SJCRH30 (cell line): ENCODE data around the gene RPTOR. TPM values are rescaled to one million over a fixed set of nuclear protein-coding genes. Genes with fewer than 3 reads are reported as not detected.

Experiments used
- DNase-seq, 2 experiments: peaks; one replicate each; pipeline ENCODE4 v3.0.0-alpha.2; 2015 to 2020
- H3K27ac ChIP-seq: fragments of 250-450 bp; sonication (Bioruptor Pico); 2 replicates; pipeline ENCODE4 v1.5.1; 2020; ENCODE audit warnings: mild to moderate bottlenecking, moderate library complexity
- H3K27me3 ChIP-seq: fragments of 250-450 bp; sonication (Bioruptor Pico); 2 replicates; pipeline ENCODE4 v1.5.1; 2020; ENCODE audit warnings: mild to moderate bottlenecking, moderate library complexity
- H3K36me3 ChIP-seq: fragments of 250-450 bp; sonication (Bioruptor Pico); 2 replicates; pipeline ENCODE4 v1.5.1; 2020; ENCODE audit warnings: mild to moderate bottlenecking, moderate library complexity
- H3K4me1 ChIP-seq: fragments of 250-450 bp; sonication (Bioruptor Pico); 2 replicates; pipeline ENCODE4 v1.5.1; 2020; ENCODE audit warnings: mild to moderate bottlenecking, moderate library complexity
- H3K4me3 ChIP-seq: fragments of 250-450 bp; sonication (Bioruptor Pico); 2 replicates; pipeline ENCODE4 v1.5.1; 2020; ENCODE audit warnings: mild to moderate bottlenecking, moderate library complexity
- H3K9me3 ChIP-seq: fragments of 250-450 bp; sonication (Bioruptor Pico); replicated peaks from 2 replicates; pipeline ENCODE4 v1.5.1; 2020; ENCODE audit warnings: mild to moderate bottlenecking, moderate library complexity
- total RNA-seq: library from RNA; depleted of rRNA; stranded (reverse); fragments of >200 nt; shearing (Covaris generic); gene quantifications from 2 replicates; pipeline ENCODE4 v1.2.3, GENCODE V29; 2014; rRNA removed

The RPTOR gene
- total RNA-seq, 1 experiment from 2014 or later, result 43.6 TPM

DNA sequence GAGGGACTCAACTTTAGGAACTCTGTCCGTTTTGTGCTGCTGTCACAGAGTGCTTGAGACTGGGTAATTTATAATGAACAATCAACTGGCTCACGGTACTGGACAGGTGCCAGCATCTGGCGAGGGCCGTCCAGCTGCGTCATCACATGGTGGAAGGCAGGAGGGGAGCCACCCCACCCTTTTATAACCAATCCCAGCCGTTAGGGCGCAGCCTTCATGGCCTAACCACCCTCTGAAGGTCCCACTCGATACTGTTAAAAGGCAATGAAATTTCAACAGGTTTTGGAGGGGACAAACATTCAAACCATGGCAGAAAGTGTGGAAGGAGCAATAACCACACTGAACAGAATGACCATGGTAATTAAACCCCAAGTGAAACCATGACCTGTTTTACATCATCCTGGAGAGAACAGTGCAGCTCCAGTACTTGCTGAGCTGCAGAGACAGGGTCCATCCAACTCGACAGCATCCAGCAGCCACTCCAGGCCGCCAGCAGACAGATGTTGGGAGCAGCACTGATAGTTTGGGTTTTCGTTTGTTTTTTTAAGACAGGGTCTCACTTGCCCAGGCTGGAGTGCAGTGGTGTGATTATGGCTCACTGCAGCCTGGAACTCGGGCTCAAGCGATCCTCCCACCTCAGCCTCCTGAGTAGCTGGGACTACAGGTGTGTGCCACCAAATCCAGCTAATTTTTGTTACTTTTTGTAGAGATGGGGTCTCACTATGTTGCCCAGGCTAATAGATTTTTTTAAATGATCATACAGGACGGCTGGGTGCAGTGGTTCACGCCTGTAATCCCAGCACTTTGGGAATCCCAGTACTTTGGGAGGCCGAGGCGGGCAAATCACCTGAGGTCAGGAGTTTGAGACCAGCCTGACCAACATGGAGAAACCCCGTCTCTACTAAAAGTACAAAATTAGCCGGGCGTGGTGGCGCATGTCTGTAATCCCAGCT is 458.0 kb downstream of the RPTOR start:
- peak; percentile 77 to 86 for DNase-seq
- peaks cover 25% of the 10 kb centered on the region for H3K27me3 ChIP-seq

DNA sequence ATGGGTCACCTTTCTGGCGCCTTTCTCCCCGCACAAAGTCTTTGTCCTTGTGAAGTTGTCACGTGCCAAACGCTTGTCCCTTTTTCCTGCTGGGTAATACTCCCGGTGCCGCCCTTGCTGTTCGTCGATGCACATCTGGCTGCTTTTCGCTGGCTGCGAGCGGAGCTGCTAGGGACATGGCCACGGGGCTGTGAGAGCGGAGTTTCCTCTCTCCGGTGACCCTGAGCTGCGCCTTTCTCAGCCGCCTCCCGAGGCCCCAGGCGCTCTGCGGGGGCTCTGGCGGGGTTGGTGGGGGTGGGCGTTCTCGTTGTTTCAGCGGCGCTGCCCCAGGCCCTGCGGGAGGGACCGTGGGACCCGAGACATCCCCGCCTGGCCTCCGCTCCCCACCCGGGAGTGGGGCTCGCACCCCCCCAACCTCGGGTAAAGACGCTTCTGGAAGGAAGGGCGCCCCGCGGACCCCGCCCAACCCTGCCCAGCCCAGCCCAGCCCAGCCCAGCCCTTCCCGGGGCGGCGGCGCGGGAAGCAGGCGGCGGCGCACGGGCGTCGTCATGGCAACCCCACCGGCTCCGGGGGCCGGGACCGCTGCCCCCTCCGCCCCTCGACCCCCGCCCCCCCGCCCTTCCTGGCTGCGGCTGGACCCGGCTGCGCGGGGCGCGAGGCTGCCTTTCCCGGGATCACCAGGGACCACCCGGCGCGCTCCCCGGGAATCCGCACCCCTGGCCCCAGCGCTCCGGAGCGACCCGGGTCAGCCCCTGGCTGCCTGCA is 459.3 kb downstream of the RPTOR start:
- DNase-seq, result no peak
- H3K4me3 ChIP-seq, result no peak overlapping the region
- peaks cover 27% of the 10 kb centered on the region for H3K27me3 ChIP-seq

More for the DNA sequence above, 458.0 kb downstream of the RPTOR start:
- H3K4me1 ChIP-seq, result peaks cover 8% of the 10 kb centered on the region; the same call in 1 of the 2 replicates
- H3K27ac ChIP-seq, result no peak overlapping the region
- H3K9me3 ChIP-seq, result no peaks in the 10 kb centered on the region
- H3K36me3 ChIP-seq, result no peaks in the 10 kb centered on the region
- no peak overlapping the region for H3K4me3 ChIP-seq

DNA sequence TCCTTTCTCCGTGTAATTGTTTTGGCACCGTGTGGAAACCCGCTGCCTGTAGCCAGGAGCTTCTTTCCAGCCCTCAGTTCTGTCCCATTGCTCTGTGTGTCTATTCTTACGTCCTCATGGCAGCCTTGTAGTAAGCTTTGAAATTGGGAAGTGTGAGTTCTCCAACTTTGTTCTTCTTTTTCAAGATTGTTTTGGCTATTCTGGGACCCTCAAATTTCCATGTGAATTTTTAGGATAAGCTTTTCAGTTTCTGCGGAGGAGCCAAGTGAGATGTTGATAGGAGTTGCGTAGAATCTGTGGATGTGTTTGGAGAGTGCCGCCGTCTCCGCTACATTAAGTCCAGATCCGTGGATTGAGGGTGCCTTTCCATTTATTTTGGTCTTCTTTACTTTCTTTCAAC is 462.3 kb downstream of the RPTOR start:
- Histone ChIP-seq H3K27me3 (peaks cover 27% of the 10 kb centered on the region), H3K4me3 (no peak overlapping the region), H3K27ac (no peak overlapping the region), H3K36me3 (no peaks in the 10 kb centered on the region), H3K4me1 (peaks cover 8% of the 10 kb centered on the region; the same call in 1 of the 2 replicates), H3K9me3 (peaks cover 3% of the 10 kb centered on the region; the same call in 1 of the 2 replicates)
- DNase-seq, result no peak

More for the DNA sequence above, 459.3 kb downstream of the RPTOR start:
- Histone ChIP-seq H3K4me1 (peaks cover 8% of the 10 kb centered on the region; the same call in 1 of the 2 replicates), H3K9me3 (no peaks in the 10 kb centered on the region), H3K27ac (no peak overlapping the region), H3K36me3 (no peaks in the 10 kb centered on the region)

DNA sequence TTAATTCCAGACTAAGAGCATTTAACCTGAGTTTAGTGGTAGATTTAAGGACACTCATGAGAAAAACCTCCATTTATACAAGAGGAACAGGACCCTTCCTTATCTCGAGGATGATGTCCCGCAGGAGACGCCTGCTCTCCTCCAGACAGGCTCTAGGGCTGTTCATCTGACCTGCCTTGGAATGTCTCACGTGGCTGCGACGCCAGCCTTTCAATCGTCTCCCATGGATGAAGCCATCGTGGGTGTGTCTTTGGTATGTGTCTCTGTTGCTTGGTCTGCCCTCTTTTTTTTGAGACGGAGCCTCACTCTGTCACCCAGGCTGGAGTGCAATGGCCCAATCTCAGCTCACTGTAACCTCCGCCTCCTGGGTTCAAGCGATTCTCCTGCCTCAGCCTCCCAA is 463.5 kb downstream of the RPTOR start:
- H3K4me3 ChIP-seq, result no peak overlapping the region
- peaks cover 3% of the 10 kb centered on the region; the same call in 1 of the 2 replicates for H3K9me3 ChIP-seq
- no peaks in the 10 kb centered on the region for H3K4me1 ChIP-seq
- H3K27me3 ChIP-seq, result peaks cover 23% of the 10 kb centered on the region
- no peaks in the 10 kb centered on the region for H3K36me3 ChIP-seq
- DNase-seq, result no peak
- no peak overlapping the region for H3K27ac ChIP-seq

DNA sequence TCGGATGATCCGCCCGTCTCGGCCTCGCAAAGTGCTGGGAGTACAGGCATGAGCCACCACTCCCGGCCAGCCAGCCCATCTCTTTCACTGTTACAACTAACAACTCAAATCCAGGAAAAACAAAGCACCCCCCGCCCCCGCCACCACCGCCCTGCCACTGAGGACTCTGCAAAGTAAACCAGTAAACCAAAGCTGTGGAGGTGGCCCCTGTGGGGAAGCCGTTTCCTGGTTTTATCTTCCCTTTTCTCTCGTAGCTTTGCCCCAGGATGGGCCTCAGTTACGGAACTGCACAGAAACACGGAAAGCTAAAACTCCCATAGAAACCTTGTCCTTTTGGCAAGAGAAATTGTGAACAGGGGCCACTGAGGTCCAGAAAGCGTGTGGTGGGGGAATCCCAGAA is 464.5 kb downstream of the RPTOR start:
- Histone ChIP-seq H3K27ac (no peak overlapping the region), H3K27me3 (peaks cover 18% of the 10 kb centered on the region), H3K9me3 (peaks cover 3% of the 10 kb centered on the region; the same call in 1 of the 2 replicates), H3K36me3 (no peaks in the 10 kb centered on the region), H3K4me1 (no peaks in the 10 kb centered on the region), H3K4me3 (no peak overlapping the region)
- no peak for DNase-seq

DNA sequence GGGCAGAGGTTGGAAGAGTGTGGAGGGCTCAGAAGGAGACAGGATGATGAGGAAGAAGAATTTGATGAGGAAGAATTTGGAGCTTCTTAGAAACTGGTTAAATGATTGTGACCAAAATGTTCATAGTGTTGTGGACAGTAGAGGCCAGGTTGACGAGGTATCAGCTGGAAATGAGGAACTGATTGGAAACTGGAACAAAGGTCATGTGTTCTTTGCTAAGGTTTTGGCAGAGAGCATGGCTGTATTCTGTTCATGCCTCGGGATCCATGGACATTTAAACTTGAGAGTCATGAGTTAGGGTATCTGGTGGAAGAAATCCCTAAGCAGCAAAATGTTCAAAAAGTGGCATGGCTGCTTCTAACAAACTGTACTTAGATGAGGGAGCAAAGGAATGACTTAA is 466.3 kb downstream of the RPTOR start:
- no peaks in the 10 kb centered on the region for H3K4me1 ChIP-seq
- H3K27me3 ChIP-seq, result peaks cover 11% of the 10 kb centered on the region
- H3K4me3 ChIP-seq, result no peak overlapping the region
- peaks cover 3% of the 10 kb centered on the region; the same call in 1 of the 2 replicates for H3K9me3 ChIP-seq
- H3K36me3 ChIP-seq, result no peaks in the 10 kb centered on the region
- no peak overlapping the region for H3K27ac ChIP-seq
- no peak for DNase-seq

DNA sequence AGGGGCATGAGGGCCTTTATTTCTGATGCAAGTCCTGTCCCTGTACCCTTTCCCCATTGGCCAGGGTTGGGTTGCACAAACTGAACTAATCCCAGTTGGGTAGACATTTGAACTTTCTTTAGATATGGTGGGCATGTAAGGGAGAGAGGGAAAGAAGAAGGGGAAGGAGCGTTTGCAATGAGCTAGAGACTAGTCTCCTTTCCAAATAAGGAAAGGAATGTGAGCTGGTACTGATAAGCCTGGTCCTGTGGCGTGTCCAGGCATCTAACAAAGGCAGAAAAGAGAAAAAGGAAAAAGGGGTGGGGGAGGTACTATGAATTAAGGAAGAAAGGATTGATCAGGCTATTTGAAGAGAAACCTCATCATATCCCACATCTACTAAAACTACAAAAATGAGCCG is 467.3 kb downstream of the RPTOR start:
- no peaks in the 10 kb centered on the region for H3K4me1 ChIP-seq
- no peak overlapping the region for H3K27ac ChIP-seq
- no peak overlapping the region for H3K4me3 ChIP-seq
- peaks cover 11% of the 10 kb centered on the region for H3K9me3 ChIP-seq
- no peak for DNase-seq
- peaks cover 8% of the 10 kb centered on the region; the same call in 1 of the 2 replicates for H3K27me3 ChIP-seq
- H3K36me3 ChIP-seq, result no peaks in the 10 kb centered on the region

DNA sequence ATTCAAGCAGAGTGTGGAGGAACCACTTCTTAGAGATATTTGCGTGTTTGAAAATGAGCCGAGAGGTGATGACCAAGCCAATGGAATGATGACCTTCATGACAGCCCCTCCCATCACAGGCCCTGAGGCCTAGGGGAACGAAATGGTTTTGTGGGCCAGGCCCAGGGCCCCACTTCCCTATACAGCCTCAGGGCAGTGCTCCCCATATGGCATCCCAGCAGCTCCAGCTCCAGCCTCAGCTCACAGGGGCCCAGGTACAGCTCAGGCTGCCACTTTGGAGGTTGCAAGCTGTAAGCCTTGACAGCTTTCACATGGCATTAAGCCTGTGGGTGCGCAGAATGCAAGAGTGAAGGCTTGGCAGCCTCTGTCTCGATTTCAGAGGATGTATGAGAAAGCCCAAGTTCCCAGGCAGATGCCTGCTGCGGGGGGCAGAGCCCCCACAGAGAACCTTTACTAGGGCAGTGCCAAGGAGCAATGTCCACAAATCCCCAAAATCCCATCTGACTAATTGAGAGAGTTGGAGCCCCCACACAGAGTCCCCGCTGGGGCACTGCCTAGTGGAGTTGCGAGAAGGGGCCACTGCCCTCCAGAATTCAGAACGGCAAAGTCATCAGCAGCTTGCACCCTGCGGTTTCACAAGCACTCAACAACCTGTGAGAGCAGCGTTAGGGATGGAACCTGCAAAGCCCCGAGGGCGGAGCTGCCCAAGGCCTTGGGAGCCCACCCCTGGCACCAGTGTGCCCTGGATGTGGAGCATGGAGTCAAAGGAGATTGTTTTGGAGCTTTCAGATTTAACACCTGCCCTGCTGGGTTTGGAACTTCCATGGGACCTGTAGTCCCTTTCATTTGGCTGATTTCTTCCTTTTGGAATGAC is 468.2 kb downstream of the RPTOR start:
- Histone ChIP-seq H3K27me3 (peaks cover 3% of the 10 kb centered on the region; the same call in 1 of the 2 replicates), H3K27ac (no peak overlapping the region), H3K9me3 (peaks cover 12% of the 10 kb centered on the region), H3K4me1 (no peaks in the 10 kb centered on the region), H3K36me3 (no peaks in the 10 kb centered on the region), H3K4me3 (no peak overlapping the region)
- no peak for DNase-seq

DNA sequence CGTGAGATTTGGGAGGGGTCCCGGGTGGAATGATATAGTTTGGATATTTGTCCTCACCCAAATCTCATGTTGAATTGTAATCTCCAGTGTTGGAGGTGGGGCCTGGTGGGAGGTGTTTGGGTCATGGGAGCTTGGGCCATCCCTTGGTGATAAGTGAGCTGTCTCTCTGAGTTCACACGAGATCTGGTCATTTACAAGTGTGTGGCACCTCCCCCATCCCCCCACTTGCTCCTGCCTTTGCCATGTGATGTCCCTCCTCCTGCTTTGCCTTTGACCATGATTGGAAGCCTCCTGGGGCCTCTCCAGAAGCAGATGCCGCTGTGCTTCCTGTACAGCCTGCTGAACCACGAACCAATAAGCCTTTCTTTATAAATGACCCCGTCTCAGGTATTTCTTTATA is 469.0 kb downstream of the RPTOR start:
- H3K36me3 ChIP-seq, result no peaks in the 10 kb centered on the region
- peaks cover 12% of the 10 kb centered on the region for H3K9me3 ChIP-seq
- no peak for DNase-seq
- no peaks in the 10 kb centered on the region; the same call in 1 of the 2 replicates for H3K27me3 ChIP-seq
- H3K4me3 ChIP-seq, result no peak overlapping the region
- no peaks in the 10 kb centered on the region for H3K4me1 ChIP-seq
- no peak overlapping the region for H3K27ac ChIP-seq

DNA sequence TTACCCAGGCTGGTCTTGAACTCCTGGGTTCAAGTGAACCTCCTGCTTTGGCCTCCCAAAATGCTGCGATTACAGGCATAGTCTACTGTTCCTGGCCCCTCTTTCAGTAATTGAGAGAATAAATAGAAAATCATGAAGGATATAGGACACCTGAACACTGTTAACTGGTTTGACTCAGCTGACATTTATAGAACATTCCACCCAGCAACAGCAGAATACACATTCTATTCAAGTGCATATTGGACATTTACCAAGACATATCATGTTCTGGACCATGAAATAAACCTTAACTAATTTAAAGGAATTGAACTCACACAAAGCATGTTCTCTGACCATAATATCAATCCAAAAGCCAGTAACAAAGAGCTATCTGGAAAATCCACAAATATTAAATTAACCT is 470.5 kb downstream of the RPTOR start:
- DNase-seq, result no peak
- Histone ChIP-seq H3K27ac (no peak overlapping the region), H3K4me3 (no peak overlapping the region), H3K4me1 (peaks cover 7% of the 10 kb centered on the region), H3K36me3 (no peaks in the 10 kb centered on the region), H3K9me3 (peaks cover 12% of the 10 kb centered on the region), H3K27me3 (no peaks in the 10 kb centered on the region)

Other genes starting within 250 kb of the RPTOR start
- 6.6 and 10.4 TPM in 2 replicates for gene ENDOV, start 129.7 kb upstream of the RPTOR start, total RNA-seq
- not detected in 2 replicates for gene NPTX1, start 68.2 kb upstream of the RPTOR start, total RNA-seq